Mesothelial cell of epicardium (in vitro differentiated cells): Measurements from ENCODE around the gene KCNMA1. TPM values are rescaled to one million over a fixed set of nuclear protein-coding genes. Genes with fewer than 3 reads are reported as not detected.

Experiments
- DNase-seq, 2 experiments: peaks; one replicate each; pipeline ENCODE4 v3.0.0; 2021; ENCODE audit warnings: low spot score in 2 of 2; ENCODE audit not compliant: unreplicated experiment in 2 of 2
- H3K27ac Mint-ChIP-seq: 2 replicates; pipeline ENCODE4 v1.8.0; 2021; ENCODE audit warnings: mixed read lengths
- H3K27me3 Mint-ChIP-seq: 2 replicates; pipeline ENCODE4 v1.8.0; 2021; ENCODE audit warnings: low read depth, mixed read lengths
- H3K36me3 Mint-ChIP-seq: 2 replicates; pipeline ENCODE4 v1.8.0; 2021; ENCODE audit warnings: mixed read lengths
- H3K4me1 Mint-ChIP-seq: 2 replicates; pipeline ENCODE4 v1.8.0; 2021; ENCODE audit warnings: mixed read lengths
- H3K4me3 Mint-ChIP-seq: 2 replicates; pipeline ENCODE4 v1.8.0; 2021; ENCODE audit warnings: mild to moderate bottlenecking, moderate library complexity, mixed read lengths
- H3K9me3 Mint-ChIP-seq: 2 replicates; pipeline ENCODE4 v1.8.0; 2021; ENCODE audit warnings: mixed read lengths
- CTCF ChIP-seq: fragments of 200-600 bp; sonication (generic); IDR thresholded peaks from one replicate; pipeline ENCODE4 v1.5.0; 2021; ENCODE audit warnings: antibody characterized with exemption; ENCODE audit not compliant: unreplicated experiment
- total RNA-seq: library from RNA; stranded (reverse); gene quantifications from 3 replicates; pipeline ENCODE4 v1.2.1, GENCODE V29; 2021

KCNMA1 gene
- total RNA-seq, 1 donor from 2014 or later, result 44.0 TPM

- Mint-ChIP-seq H3K4me1 (no peaks in the 10 kb centered on the region), H3K4me3 (no peak overlapping the region), H3K36me3 (peaks cover 8% of the 10 kb centered on the region), H3K27me3 (no peaks in the 10 kb centered on the region), H3K27ac (no peak overlapping the region), H3K9me3 (no peaks in the 10 kb centered on the region)
- DNase-seq, result no peak
- no peak for TF ChIP-seq CTCF
Measured at GRCh38 chr10:76950354-76950753, 687.3 kb downstream of the KCNMA1 start.

GRCh38 chr10:76946270-76946669, 691.3 kb downstream of the KCNMA1 start:
- Mint-ChIP-seq H3K4me3 (no peak overlapping the region), H3K9me3 (no peaks in the 10 kb centered on the region), H3K27ac (no peak overlapping the region), H3K36me3 (peaks cover 8% of the 10 kb centered on the region), H3K27me3 (no peaks in the 10 kb centered on the region), H3K4me1 (peaks cover 9% of the 10 kb centered on the region)
- no peak for DNase-seq
- TF ChIP-seq CTCF, result no peak

GRCh38 chr10:76945166-76945565, 692.4 kb downstream of the KCNMA1 start:
- H3K27me3 Mint-ChIP-seq, result no peaks in the 10 kb centered on the region
- no peak overlapping the region for H3K27ac Mint-ChIP-seq
- peaks cover 9% of the 10 kb centered on the region for H3K4me1 Mint-ChIP-seq

GRCh38 chr10:76944640-76945039, 693.0 kb downstream of the KCNMA1 start:
- DNase-seq, result no peak
- H3K9me3 Mint-ChIP-seq, result no peaks in the 10 kb centered on the region
- no peak for TF ChIP-seq CTCF
- H3K27ac Mint-ChIP-seq, result no peak overlapping the region
- H3K36me3 Mint-ChIP-seq, result peaks cover 8% of the 10 kb centered on the region
- H3K27me3 Mint-ChIP-seq, result no peaks in the 10 kb centered on the region
- peaks cover 9% of the 10 kb centered on the region for H3K4me1 Mint-ChIP-seq
- H3K4me3 Mint-ChIP-seq, result no peak overlapping the region

More at GRCh38 chr10:76945166-76945565, 692.4 kb downstream of the KCNMA1 start:
- no peaks in the 10 kb centered on the region for H3K9me3 Mint-ChIP-seq
- H3K36me3 Mint-ChIP-seq, result peaks cover 8% of the 10 kb centered on the region
- TF ChIP-seq CTCF, result no peak
- no peak overlapping the region for H3K4me3 Mint-ChIP-seq
- no peak for DNase-seq

- no peak for DNase-seq
- TF ChIP-seq CTCF, result no peak
- Mint-ChIP-seq H3K4me3 (no peak overlapping the region), H3K36me3 (peaks cover 4% of the 10 kb centered on the region), H3K4me1 (peaks cover 9% of the 10 kb centered on the region), H3K9me3 (no peaks in the 10 kb centered on the region), H3K27me3 (peaks cover 2% of the 10 kb centered on the region), H3K27ac (no peak overlapping the region)
Measured at GRCh38 chr10:76942628-76943416, 694.8 kb downstream of the KCNMA1 start.
